Measurements from ENCODE around the gene CTIF. TPM values are rescaled to one million over a fixed set of nuclear protein-coding genes. Genes with fewer than 3 reads are reported as not detected.
"Not testable (repeated sequence)": the region's sequence is repeated elsewhere in the genome, so short reads cannot be mapped to it uniquely, and the experiment has no call there.

CTIF gene
- total RNA-seq, 1 experiment from 2014 or later, result 26.5 TPM

DNA sequence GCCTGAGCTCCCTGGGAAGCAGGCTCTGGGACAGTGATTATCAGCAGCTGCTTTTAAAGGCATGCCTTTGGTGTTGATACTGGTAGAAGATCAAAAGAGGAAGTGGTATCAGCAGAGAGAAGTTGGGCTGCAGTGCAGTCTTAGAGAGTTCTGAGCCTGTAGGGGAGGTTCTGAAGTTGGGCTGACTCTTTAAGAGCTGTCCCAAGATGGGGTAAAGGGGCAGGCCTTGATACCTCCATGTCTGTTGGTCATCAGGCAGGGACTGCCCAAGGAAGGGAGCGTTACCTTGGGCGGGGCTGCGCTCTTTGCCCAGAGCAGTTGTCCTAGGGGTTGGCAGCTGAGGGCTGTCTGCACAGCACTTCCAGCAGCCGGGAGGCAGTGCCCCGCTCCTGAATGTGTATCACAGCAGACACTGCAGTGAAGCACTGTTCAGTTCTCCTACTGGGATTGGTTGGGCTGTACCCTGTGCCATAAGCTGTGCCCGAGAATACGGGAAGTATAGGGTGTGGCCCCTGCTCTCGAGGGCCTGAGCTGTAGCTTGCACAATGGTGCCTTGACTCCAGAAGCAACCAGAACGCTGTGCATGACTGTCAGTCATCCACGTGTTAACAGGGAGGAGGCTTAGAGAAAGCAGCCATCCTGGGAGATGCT is 177.0 kb downstream of the CTIF start:
- DNase-seq (ENCODE audit: low read depth, low spot score), result no peak
- Histone ChIP-seq H3K27ac (ENCODE audit: low read length) (no peak overlapping the region), H3K27me3 (ENCODE audit: control insufficient read depth, insufficient read depth, low read length) (no peaks in the 10 kb centered on the region), H3K4me1 (ENCODE audit: control insufficient read depth, insufficient read depth, low read length) (no peaks in the 10 kb centered on the region), H3K9me3 (ENCODE audit: control insufficient read depth, insufficient read depth, low read depth, low read length) (no peaks in the 10 kb centered on the region), H3K4me3 (ENCODE audit: low read depth in 2 of 2, low read length in 2 of 2) (no peak overlapping the region), H3K36me3 (ENCODE audit: control insufficient read depth, insufficient read depth, low read length) (no peaks in the 10 kb centered on the region)
- ChIA-PET POLR2A (no interaction called here), CTCF (no interaction called here)
- ATAC-seq, result no peak
- intact Hi-C loops (cut with micrococcal nuclease; ENCODE audit: unreplicated experiment) (no loop called here), in situ Hi-C loops (cut with HindIII; ENCODE audit: low pct_unique_long_range_greater_than_20kb, low sequenced_read_pairs) (no loop called here)
- no TSS peak for BruUV-seq (replicated peaks)
- TF ChIP-seq SIN3A (IDR thresholded peaks at IDR 0.05; ENCODE audit: borderline replicate concordance, insufficient read depth, low read depth, low read length), result no peak
- TF ChIP-seq, protein P1, sequence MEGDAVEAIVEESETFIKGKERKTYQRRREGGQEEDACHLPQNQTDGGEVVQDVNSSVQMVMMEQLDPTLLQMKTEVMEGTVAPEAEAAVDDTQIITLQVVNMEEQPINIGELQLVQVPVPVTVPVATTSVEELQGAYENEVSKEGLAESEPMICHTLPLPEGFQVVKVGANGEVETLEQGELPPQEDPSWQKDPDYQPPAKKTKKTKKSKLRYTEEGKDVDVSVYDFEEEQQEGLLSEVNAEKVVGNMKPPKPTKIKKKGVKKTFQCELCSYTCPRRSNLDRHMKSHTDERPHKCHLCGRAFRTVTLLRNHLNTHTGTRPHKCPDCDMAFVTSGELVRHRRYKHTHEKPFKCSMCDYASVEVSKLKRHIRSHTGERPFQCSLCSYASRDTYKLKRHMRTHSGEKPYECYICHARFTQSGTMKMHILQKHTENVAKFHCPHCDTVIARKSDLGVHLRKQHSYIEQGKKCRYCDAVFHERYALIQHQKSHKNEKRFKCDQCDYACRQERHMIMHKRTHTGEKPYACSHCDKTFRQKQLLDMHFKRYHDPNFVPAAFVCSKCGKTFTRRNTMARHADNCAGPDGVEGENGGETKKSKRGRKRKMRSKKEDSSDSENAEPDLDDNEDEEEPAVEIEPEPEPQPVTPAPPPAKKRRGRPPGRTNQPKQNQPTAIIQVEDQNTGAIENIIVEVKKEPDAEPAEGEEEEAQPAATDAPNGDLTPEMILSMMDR (IDR thresholded peaks at IDR 0.05), result no peak
- no peak for TF ChIP-seq TCF7L2 (IDR thresholded peaks at IDR 0.05; ENCODE audit: low read depth, low read length)
- TF ChIP-seq, protein P2, sequence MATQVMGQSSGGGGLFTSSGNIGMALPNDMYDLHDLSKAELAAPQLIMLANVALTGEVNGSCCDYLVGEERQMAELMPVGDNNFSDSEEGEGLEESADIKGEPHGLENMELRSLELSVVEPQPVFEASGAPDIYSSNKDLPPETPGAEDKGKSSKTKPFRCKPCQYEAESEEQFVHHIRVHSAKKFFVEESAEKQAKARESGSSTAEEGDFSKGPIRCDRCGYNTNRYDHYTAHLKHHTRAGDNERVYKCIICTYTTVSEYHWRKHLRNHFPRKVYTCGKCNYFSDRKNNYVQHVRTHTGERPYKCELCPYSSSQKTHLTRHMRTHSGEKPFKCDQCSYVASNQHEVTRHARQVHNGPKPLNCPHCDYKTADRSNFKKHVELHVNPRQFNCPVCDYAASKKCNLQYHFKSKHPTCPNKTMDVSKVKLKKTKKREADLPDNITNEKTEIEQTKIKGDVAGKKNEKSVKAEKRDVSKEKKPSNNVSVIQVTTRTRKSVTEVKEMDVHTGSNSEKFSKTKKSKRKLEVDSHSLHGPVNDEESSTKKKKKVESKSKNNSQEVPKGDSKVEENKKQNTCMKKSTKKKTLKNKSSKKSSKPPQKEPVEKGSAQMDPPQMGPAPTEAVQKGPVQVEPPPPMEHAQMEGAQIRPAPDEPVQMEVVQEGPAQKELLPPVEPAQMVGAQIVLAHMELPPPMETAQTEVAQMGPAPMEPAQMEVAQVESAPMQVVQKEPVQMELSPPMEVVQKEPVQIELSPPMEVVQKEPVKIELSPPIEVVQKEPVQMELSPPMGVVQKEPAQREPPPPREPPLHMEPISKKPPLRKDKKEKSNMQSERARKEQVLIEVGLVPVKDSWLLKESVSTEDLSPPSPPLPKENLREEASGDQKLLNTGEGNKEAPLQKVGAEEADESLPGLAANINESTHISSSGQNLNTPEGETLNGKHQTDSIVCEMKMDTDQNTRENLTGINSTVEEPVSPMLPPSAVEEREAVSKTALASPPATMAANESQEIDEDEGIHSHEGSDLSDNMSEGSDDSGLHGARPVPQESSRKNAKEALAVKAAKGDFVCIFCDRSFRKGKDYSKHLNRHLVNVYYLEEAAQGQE (IDR thresholded peaks at IDR 0.05; ENCODE audit: insufficient read depth in 1 of 2, low read depth in 2 of 2, low read length in 1 of 2), result no peak
- TF ChIP-seq POLR2AphosphoS5 (IDR thresholded peaks at IDR 0.05; ENCODE audit: low read depth, low read length), result no peak

DNA sequence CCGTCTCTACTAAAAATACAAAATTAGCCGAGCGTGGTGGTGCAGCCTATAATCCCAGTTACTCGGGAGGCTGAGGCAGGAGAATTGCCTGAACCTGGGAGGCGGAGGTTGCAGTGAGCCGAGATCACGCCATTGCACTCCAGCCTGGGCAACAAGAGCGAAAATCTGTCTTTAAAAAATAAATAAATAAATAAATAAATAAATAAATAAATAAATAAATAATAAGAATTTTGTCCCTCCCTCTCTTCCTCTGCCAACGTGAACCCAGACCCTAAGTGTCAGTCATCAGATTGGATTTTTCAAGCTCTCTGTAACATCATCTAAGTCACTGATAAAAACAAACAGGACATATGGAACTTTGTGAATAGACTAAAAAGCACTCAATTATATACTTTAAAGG is 178.4 kb downstream of the CTIF start:
- H3K27me3 ChIP-seq (ENCODE audit: control insufficient read depth, insufficient read depth, low read length); H3K36me3 ChIP-seq (ENCODE audit: control insufficient read depth, insufficient read depth, low read length); H3K9me3 ChIP-seq (ENCODE audit: control insufficient read depth, insufficient read depth, low read depth, low read length); H3K27ac ChIP-seq (ENCODE audit: low read length); intact Hi-C loops (cut with micrococcal nuclease; ENCODE audit: unreplicated experiment); H3K4me1 ChIP-seq (ENCODE audit: control insufficient read depth, insufficient read depth, low read length); ATAC-seq; POLR2A ChIA-PET; BruUV-seq (replicated peaks); in situ Hi-C loops (cut with HindIII; ENCODE audit: low pct_unique_long_range_greater_than_20kb, low sequenced_read_pairs); DNase-seq (ENCODE audit: low read depth, low spot score); CTCF ChIA-PET; H3K4me3 ChIP-seq (ENCODE audit: low read depth in 2 of 2, low read length in 2 of 2): not testable (repeated sequence)

DNA sequence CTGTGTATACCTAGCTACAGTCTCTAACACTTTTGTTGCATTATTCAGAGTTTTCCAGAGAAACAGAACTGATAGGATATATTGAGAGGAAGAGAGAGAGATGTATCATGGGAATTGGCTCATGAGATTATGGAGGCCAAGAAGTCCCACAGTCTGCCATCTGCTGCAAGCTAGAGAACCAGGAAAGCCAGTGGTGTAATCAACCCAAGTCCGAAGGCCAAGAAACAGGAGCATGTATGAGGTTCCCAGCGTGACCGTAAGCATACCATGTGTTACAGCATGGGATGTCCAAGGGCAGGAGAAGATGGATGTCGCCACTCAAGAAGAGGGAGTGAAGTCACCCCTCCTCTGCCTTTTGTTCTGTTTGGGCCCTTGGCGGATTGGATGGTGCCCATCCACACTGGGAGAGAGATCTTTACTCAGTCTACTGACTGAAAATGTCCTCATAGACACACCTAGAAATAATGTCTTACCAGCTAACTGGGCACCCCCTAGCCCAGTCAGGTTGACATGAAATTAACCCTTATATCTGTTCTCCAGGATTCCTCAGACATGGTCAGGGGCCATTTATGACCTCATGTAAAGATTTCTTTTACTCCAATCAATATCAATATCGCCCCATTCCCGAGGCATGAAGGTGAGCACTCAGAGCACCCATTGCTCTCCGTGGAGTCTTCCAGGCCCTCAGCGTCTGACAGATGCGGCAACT is 179.6 kb downstream of the CTIF start:
- no peaks in the 10 kb centered on the region for H3K36me3 ChIP-seq (ENCODE audit: control insufficient read depth, insufficient read depth, low read length)

More for the DNA sequence above, 179.6 kb downstream of the CTIF start:
- BruUV-seq (replicated peaks), result no TSS peak
- no peaks in the 10 kb centered on the region for H3K4me1 ChIP-seq (ENCODE audit: control insufficient read depth, insufficient read depth, low read length)
- no peak overlapping the region for H3K27ac ChIP-seq (ENCODE audit: low read length)
- in situ Hi-C loops (cut with HindIII; ENCODE audit: low pct_unique_long_range_greater_than_20kb, low sequenced_read_pairs), result no loop called here
- H3K4me3 ChIP-seq (ENCODE audit: low read depth in 2 of 2, low read length in 2 of 2), result no peak overlapping the region
- no peaks in the 10 kb centered on the region for H3K27me3 ChIP-seq (ENCODE audit: control insufficient read depth, insufficient read depth, low read length)
- POLR2A ChIA-PET, result no interaction called here
- intact Hi-C loops (cut with micrococcal nuclease; ENCODE audit: unreplicated experiment), result no loop called here
- CTCF ChIA-PET, result no interaction called here
- ATAC-seq (no peak), DNase-seq (ENCODE audit: low read depth, low spot score) (no peak)
- TF ChIP-seq, protein P2 (IDR thresholded peaks at IDR 0.05; ENCODE audit: insufficient read depth in 1 of 2, low read depth in 2 of 2, low read length in 1 of 2), result no peak
- TF ChIP-seq POLR2AphosphoS5 (IDR thresholded peaks at IDR 0.05; ENCODE audit: low read depth, low read length) (no peak), TCF7L2 (IDR thresholded peaks at IDR 0.05; ENCODE audit: low read depth, low read length) (no peak), SIN3A (IDR thresholded peaks at IDR 0.05; ENCODE audit: borderline replicate concordance, insufficient read depth, low read depth, low read length) (no peak)
- TF ChIP-seq, protein P1 (IDR thresholded peaks at IDR 0.05), result no peak
- no peaks in the 10 kb centered on the region for H3K9me3 ChIP-seq (ENCODE audit: control insufficient read depth, insufficient read depth, low read depth, low read length)
